ENCODE results near the gene SNCAIP. TPM values are rescaled to one million over a fixed set of nuclear protein-coding genes. Genes with fewer than 3 reads are reported as not detected.

SNCAIP gene
- total RNA-seq, 4 donors from 2014 or later = 0.57 to 12.4 (median 1.7) TPM

DNA sequence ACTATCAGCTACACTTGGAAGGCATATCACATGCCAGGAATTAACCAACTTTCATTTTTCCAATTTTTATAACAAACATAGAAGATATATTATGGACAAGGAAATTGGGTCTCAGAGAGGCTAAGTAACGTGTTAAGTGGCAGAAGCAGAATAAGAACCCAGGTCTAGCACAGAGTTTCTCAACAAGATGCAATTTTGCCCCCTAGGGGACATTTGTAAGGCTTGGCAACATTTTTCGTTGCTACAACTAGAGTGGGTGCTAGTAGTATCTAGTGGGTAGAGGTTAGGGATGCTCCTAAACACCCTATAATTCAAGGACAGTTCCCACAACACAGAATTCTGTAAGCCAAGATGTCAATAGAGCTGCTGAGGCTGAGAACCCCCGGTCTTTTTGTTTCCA is 180.6 kb downstream of the SNCAIP start:
- peak overlapping the region in 1 of 4 donors; percentile 61 for H3K27ac ChIP-seq
- H3K4me3 ChIP-seq = no peak overlapping the region
- H3K9me3 ChIP-seq = no peaks in the 10 kb centered on the region
- no peaks in the 10 kb centered on the region for H3K36me3 ChIP-seq
- no peaks in the 10 kb centered on the region for H3K27me3 ChIP-seq
- no peak for DNase-seq
- H3K4me1 ChIP-seq = peaks cover 0 to 7% (median 0%) of the 10 kb centered on the region in 4 donors
- TF ChIP-seq, protein P1, sequence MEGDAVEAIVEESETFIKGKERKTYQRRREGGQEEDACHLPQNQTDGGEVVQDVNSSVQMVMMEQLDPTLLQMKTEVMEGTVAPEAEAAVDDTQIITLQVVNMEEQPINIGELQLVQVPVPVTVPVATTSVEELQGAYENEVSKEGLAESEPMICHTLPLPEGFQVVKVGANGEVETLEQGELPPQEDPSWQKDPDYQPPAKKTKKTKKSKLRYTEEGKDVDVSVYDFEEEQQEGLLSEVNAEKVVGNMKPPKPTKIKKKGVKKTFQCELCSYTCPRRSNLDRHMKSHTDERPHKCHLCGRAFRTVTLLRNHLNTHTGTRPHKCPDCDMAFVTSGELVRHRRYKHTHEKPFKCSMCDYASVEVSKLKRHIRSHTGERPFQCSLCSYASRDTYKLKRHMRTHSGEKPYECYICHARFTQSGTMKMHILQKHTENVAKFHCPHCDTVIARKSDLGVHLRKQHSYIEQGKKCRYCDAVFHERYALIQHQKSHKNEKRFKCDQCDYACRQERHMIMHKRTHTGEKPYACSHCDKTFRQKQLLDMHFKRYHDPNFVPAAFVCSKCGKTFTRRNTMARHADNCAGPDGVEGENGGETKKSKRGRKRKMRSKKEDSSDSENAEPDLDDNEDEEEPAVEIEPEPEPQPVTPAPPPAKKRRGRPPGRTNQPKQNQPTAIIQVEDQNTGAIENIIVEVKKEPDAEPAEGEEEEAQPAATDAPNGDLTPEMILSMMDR (IDR thresholded peaks at IDR 0.05) = peak in 3 of 6 experiments; percentile 41 to 46 (median 42)
- TF ChIP-seq POLR2A (IDR thresholded peaks at IDR 0.05) = no peak

DNA sequence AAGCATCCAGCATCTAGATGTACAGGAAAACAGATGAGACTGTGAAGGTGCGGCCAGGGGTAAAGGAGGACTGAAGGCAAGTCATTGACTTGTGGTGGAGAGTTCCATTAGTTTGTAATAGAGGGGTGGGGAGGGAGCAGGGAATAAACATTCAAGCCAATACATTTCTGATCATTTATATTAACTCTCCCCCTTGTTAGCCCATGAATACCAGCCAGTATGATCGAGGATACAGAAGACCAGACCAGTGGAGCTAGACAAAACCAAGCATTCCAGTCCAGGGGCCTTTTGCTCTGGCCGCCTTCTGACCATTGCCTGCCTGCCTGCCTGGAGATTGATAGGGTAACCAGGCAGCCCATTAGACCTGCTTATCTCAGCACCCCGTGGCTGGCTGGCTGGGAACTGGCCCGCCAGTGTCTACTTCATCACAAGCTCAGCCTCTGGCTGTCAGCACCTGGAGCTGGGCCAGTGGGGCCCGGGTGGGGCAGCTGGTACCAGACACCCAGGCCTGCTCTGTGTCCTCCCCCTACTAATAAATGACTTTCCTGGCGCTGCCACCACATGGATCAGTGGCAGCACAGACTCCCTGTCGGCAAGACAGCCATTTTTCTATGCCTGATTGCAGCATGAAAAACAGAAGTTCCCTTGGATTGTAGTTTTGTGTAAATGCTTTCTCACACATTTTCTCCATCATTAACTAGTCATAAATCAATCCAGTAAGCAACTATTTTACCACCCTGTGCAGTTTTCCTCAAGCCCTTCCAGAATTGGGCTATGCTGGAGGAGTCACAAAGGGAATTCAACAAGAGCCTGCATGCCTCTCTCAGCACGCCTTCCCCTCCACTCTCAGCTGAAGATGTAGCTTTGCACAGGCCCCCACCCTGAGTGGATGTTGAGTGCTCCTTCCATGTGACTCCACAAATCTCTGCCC is 181.3 kb downstream of the SNCAIP start:
- H3K36me3 ChIP-seq = no peaks in the 10 kb centered on the region
- H3K4me3 ChIP-seq = no peak overlapping the region
- peaks cover 0 to 7% (median 0%) of the 10 kb centered on the region in 4 donors for H3K4me1 ChIP-seq
- H3K27ac ChIP-seq = peak overlapping the region in 1 of 4 donors; percentile 61
- DNase-seq = peak in 2 of 3 donors; percentile 83 to 84
- H3K27me3 ChIP-seq = no peaks in the 10 kb centered on the region
- TF ChIP-seq, protein P1 (IDR thresholded peaks at IDR 0.05) = peak in 2 of 6 experiments; percentile 26 to 30
- TF ChIP-seq POLR2A (IDR thresholded peaks at IDR 0.05) = peak in 1 of 2 donors; percentile 14
- no peaks in the 10 kb centered on the region for H3K9me3 ChIP-seq

GRCh38 chr5:122494109-122494508 is 182.1 kb downstream of the SNCAIP start:
- Histone ChIP-seq H3K27me3 (no peaks in the 10 kb centered on the region), H3K4me1 (peaks cover 0 to 7% (median 0%) of the 10 kb centered on the region in 4 donors), H3K4me3 (no peak overlapping the region), H3K36me3 (no peaks in the 10 kb centered on the region), H3K27ac (no peak overlapping the region), H3K9me3 (no peaks in the 10 kb centered on the region)
- DNase-seq = no peak
- TF ChIP-seq, protein P1 (IDR thresholded peaks at IDR 0.05) = no peak
- TF ChIP-seq POLR2A (IDR thresholded peaks at IDR 0.05) = no peak

DNA sequence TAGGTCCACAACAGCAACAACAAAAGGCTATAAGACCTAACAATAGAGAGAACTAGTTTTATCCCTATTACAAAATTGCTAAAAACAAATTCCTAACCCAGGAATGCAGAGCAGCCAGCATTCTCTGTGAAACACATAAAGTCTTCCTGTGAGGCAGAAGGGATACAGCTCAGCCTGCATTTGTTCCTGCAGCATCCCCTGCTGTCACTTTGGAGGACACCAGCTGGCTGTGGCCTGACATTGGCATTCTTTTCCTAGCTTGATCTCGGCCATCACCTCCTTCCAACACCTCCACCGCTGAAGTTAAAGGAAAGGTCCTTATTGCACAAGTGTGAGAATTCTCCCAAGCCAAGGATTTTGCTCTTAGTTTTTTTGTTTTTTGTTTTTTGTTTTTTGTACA is 186.1 kb downstream of the SNCAIP start:
- no peak for DNase-seq
- peaks cover 0 to 7% (median 0%) of the 10 kb centered on the region in 4 donors for H3K4me1 ChIP-seq
- no peaks in the 10 kb centered on the region for H3K36me3 ChIP-seq
- no peak overlapping the region for H3K4me3 ChIP-seq
- TF ChIP-seq, protein P1 (IDR thresholded peaks at IDR 0.05) = peak in 3 of 6 experiments; percentile 51 to 60 (median 52)
- no peak for TF ChIP-seq POLR2A (IDR thresholded peaks at IDR 0.05)
- no peak overlapping the region for H3K27ac ChIP-seq
- H3K27me3 ChIP-seq = no peaks in the 10 kb centered on the region
- H3K9me3 ChIP-seq = no peaks in the 10 kb centered on the region

DNA sequence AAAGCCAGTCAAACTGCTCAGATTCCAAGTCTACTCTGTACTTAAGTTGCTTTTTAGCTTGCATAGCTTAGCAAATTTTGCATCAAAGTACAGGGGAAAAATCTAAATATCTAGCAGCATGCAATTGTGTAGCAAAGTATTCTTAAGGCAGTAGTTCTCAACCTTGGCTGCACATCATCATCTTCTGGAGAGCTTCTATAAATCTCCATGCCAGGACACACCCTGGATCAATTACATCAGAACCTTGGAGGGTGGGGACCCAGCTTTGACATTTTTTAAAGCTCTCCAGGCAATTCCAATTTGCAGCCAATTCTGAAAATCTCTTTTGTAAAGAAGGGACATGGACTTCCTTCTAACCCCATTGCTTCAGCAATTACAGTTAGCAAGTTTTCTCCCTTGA is 187.5 kb downstream of the SNCAIP start:
- no peaks in the 10 kb centered on the region for H3K9me3 ChIP-seq
- no peaks in the 10 kb centered on the region for H3K36me3 ChIP-seq
- H3K4me1 ChIP-seq = no peaks in the 10 kb centered on the region
- no peaks in the 10 kb centered on the region for H3K27me3 ChIP-seq
- DNase-seq = no peak
- no peak for TF ChIP-seq POLR2A (IDR thresholded peaks at IDR 0.05)
- no peak overlapping the region for H3K4me3 ChIP-seq
- H3K27ac ChIP-seq = no peak overlapping the region
